PC-9 (cell line): ENCODE results near the gene CFAP20DC. TPM values are rescaled to one million over a fixed set of nuclear protein-coding genes. Genes with fewer than 3 reads are reported as not detected.

Source experiments
- BruUV-seq: library from RNA; stranded (reverse); fragments of 400-500 nt; replicated peaks from 2 replicates; lab custom pipeline; 2021; lab: Mats Ljungman, UMichigan
- CTCF ChIA-PET: fragments of 300-600 bp; sonication (Branson Sonifier 250); formaldehyde crosslinking; loops from one replicate; lab custom pipeline; 2022; ENCODE audit warnings: antibody characterized with exemption; lab: Charles Lee
- POLR2A ChIA-PET: fragments of 300-600 bp; sonication (Branson Sonifier 250); formaldehyde crosslinking; loops from one replicate; lab custom pipeline; 2022; ENCODE audit warnings: antibody characterized with exemption; ENCODE audit not compliant: unreplicated experiment; lab: Charles Lee
- DNase-seq, 2 experiments: peaks; one replicate each; pipeline versions ENCODE4 v3.0.0 to v3.0.0-alpha.2; 2015 to 2022; ENCODE audit warnings: mixed read lengths in 1 of 2
- H2AFZ ChIP-seq: fragments of 200-600 bp; sonication (generic); 2 replicates; pipeline ENCODE4 v1.8.1; 2017; ENCODE audit warnings: antibody characterized with exemption
- H3F3A ChIP-seq: fragments of 200-600 bp; sonication (generic); 2 replicates; pipeline ENCODE4 v1.8.1; 2017; ENCODE audit warnings: antibody characterized with exemption, mild to moderate bottlenecking, low read depth; ENCODE audit not compliant: insufficient read depth
- H3K27ac ChIP-seq: fragments of 200-600 bp; sonication (generic); 2 replicates; pipeline ENCODE4 v1.6.1; 2016; ENCODE audit warnings: mixed run types
- H3K27me3 ChIP-seq: fragments of 200-600 bp; sonication (generic); 2 replicates; pipeline ENCODE4 v1.6.1; 2016; ENCODE audit warnings: low read depth, mixed run types; ENCODE audit not compliant: insufficient read depth
- H3K36me3 ChIP-seq: fragments of 200-600 bp; sonication (generic); 2 replicates; pipeline ENCODE4 v1.6.1; 2016; ENCODE audit warnings: low read depth, mixed run types
- H3K4me1 ChIP-seq: fragments of 200-600 bp; sonication (generic); replicated peaks from 2 replicates; pipeline ENCODE4 v1.6.1; 2016; ENCODE audit warnings: mixed run types; ENCODE audit not compliant: insufficient read depth
- H3K4me2 ChIP-seq: fragments of 200-600 bp; sonication (generic); 2 replicates; pipeline ENCODE4 v1.6.1; 2017; ENCODE audit warnings: mixed run types
- H3K4me3 ChIP-seq: fragments of 200-600 bp; sonication (generic); 2 replicates; pipeline ENCODE4 v1.6.1; 2016; ENCODE audit warnings: mixed run types
- H3K79me2 ChIP-seq: fragments of 200-600 bp; sonication (generic); 2 replicates; pipeline ENCODE4 v1.6.1; 2017; ENCODE audit warnings: low read depth, mixed run types
- H3K9me2 ChIP-seq: fragments of 200-600 bp; sonication (generic); 2 replicates; pipeline ENCODE4 v1.8.1; 2017; ENCODE audit warnings: mild to moderate bottlenecking; ENCODE audit not compliant: insufficient read depth
- H3K9me3 ChIP-seq: fragments of 200-600 bp; sonication (generic); 2 replicates; pipeline ENCODE4 v1.8.1; 2016; ENCODE audit warnings: low read depth; ENCODE audit not compliant: insufficient read depth
- H4K20me1 ChIP-seq: fragments of 200-600 bp; sonication (generic); 2 replicates; pipeline ENCODE4 v1.8.1; 2017; ENCODE audit not compliant: insufficient read depth
- CTCF ChIP-seq: fragments of 200-600 bp; sonication (generic); conservative IDR thresholded peaks from 2 replicates; pipeline ENCODE4 v1.6.1; 2017; ENCODE audit warnings: mixed run types, antibody characterized with exemption, mild to moderate bottlenecking, moderate library complexity
- EZH2 ChIP-seq: fragments of 200-600 bp; sonication (generic); IDR thresholded peaks from 2 replicates; pipeline ENCODE4 v1.8.0; 2017; ENCODE audit warnings: antibody characterized with exemption, low read depth
- intact Hi-C: fragments of 100-400 bp; cut with micrococcal nuclease; formaldehyde crosslinking; loops from one replicate; pipeline ENCODE4 v1.10.0; 2022; ENCODE audit not compliant: unreplicated experiment
- total RNA-seq: library from RNA; stranded (reverse); gene quantifications from 2 replicates; pipeline ENCODE4 v1.2.3, GENCODE V29; 2021

Gene CFAP20DC
- total RNA-seq, 1 experiment from 2014 or later, result 6.7 TPM

- no peak overlapping the region for H3K4me3 ChIP-seq
- H3K27me3 ChIP-seq, result no peaks in the 10 kb centered on the region
- no peaks in the 10 kb centered on the region for H3K4me1 ChIP-seq
- TF ChIP-seq CTCF (no peak), EZH2 (no peak)
- intact Hi-C loops, result no loop called here
- H4K20me1 ChIP-seq, result no peaks in the 10 kb centered on the region
- H2AFZ ChIP-seq, result no peak overlapping the region
- POLR2A ChIA-PET, result interaction anchor here (0.6 kb wide), 1 partner anchor 183 kb away, joined by 5 read pairs; no protein-coding TSS in a partner anchor
- no TSS peak for BruUV-seq
- no peak overlapping the region for H3K4me2 ChIP-seq
- H3K9me2 ChIP-seq, result 0 out of 2 replicates have a peak, but pooled peaks cover 5% of the 10 kb centered on the region
- CTCF ChIA-PET, result no interaction called here
- H3F3A ChIP-seq, result no peaks in the 10 kb centered on the region
- no peak overlapping the region for H3K27ac ChIP-seq
- no peaks in the 10 kb centered on the region for H3K9me3 ChIP-seq
- no peaks in the 10 kb centered on the region for H3K36me3 ChIP-seq
- no peaks in the 10 kb centered on the region for H3K79me2 ChIP-seq
- no peak for DNase-seq
Measured at GRCh38 chr3:59069838-59070237, 20.0 kb upstream of the CFAP20DC start.

- Histone ChIP-seq H3K79me2 (no peaks in the 10 kb centered on the region), H3K4me3 (no peak overlapping the region), H3K4me2 (no peak overlapping the region), H2AFZ (no peak overlapping the region), H3F3A (no peaks in the 10 kb centered on the region), H4K20me1 (no peaks in the 10 kb centered on the region), H3K27ac (no peak overlapping the region), H3K9me2 (no peaks in the 10 kb centered on the region), H3K4me1 (no peaks in the 10 kb centered on the region), H3K27me3 (no peaks in the 10 kb centered on the region), H3K9me3 (no peaks in the 10 kb centered on the region), H3K36me3 (no peaks in the 10 kb centered on the region)
- BruUV-seq, result no TSS peak
- intact Hi-C loops, result no loop called here
- no peak for DNase-seq
- ChIA-PET CTCF (no interaction called here), POLR2A (no interaction called here)
- TF ChIP-seq CTCF, result no peak
- no peak for TF ChIP-seq EZH2
Measured at GRCh38 chr3:59065240-59065639, 15.4 kb upstream of the CFAP20DC start.

- H3F3A ChIP-seq, result no peaks in the 10 kb centered on the region
- no peak for TF ChIP-seq CTCF
- TF ChIP-seq EZH2, result no peak
- no peaks in the 10 kb centered on the region for H3K4me1 ChIP-seq
- no peak overlapping the region for H3K27ac ChIP-seq
- H3K27me3 ChIP-seq, result no peaks in the 10 kb centered on the region
- no peak for DNase-seq
- no peaks in the 10 kb centered on the region for H3K79me2 ChIP-seq
- no peaks in the 10 kb centered on the region for H3K36me3 ChIP-seq
- ChIA-PET POLR2A (no interaction called here), CTCF (interaction anchor here (0.6 kb wide), 1 partner anchor 425 kb away, joined by 3 read pairs; no protein-coding TSS in a partner anchor)
- no peak overlapping the region for H2AFZ ChIP-seq
- no peak overlapping the region for H3K4me3 ChIP-seq
- H4K20me1 ChIP-seq, result no peaks in the 10 kb centered on the region
- no peak overlapping the region for H3K4me2 ChIP-seq
- no peaks in the 10 kb centered on the region for H3K9me2 ChIP-seq
- no peaks in the 10 kb centered on the region for H3K9me3 ChIP-seq
- BruUV-seq, result no TSS peak
- intact Hi-C loops, result no loop called here
Measured at GRCh38 chr3:59064728-59065127, 14.9 kb upstream of the CFAP20DC start.
